ENCODE measurements around the gene MON2. TPM values are rescaled to one million over a fixed set of nuclear protein-coding genes. Genes with fewer than 3 reads are reported as not detected.

The MON2 gene
- total RNA-seq, 2 experiments from 2014 or later, result 25.5 to 29.0 TPM

GRCh38 chr12:62618930-62619329 is 152.3 kb downstream of the MON2 start:
- no peaks in the 10 kb centered on the region for H3K9me3 Mint-ChIP-seq
- intact Hi-C loops (cut with micrococcal nuclease), result no loop called here
- TF ChIP-seq CTCF (IDR thresholded peaks at IDR 0.05), result no peak
- peaks cover 2% of the 10 kb centered on the region for H3K36me3 Mint-ChIP-seq (ENCODE audit: low read depth)
- H3K4me1 Mint-ChIP-seq (ENCODE audit: low read depth), result peaks cover 7% of the 10 kb centered on the region
- POLR2A ChIA-PET, result interaction anchor here (1.2 kb wide), 1 partner anchor 12 kb away, joined by 4 read pairs; no protein-coding TSS in a partner anchor
- ATAC-seq (no peak), DNase-seq (no peak)
- CTCF ChIA-PET, result no interaction called here
- no peak overlapping the region for H3K27ac Mint-ChIP-seq
- H3K4me3 Mint-ChIP-seq, result no peak overlapping the region
- H3K27me3 Mint-ChIP-seq, result no peaks in the 10 kb centered on the region

GRCh38 chr12:62621101-62621638 is 154.5 kb downstream of the MON2 start:
- ATAC-seq, result no peak
- TF ChIP-seq CTCF (IDR thresholded peaks at IDR 0.05), result no peak
- DNase-seq, result no peak
- no peak overlapping the region for H3K27ac Mint-ChIP-seq
- peaks cover 7% of the 10 kb centered on the region for H3K4me1 Mint-ChIP-seq (ENCODE audit: low read depth)
- peaks cover 2% of the 10 kb centered on the region for H3K36me3 Mint-ChIP-seq (ENCODE audit: low read depth)
- ChIA-PET CTCF (interaction anchor here (0.7 to 1.4 kb wide), 2 partner anchors 8 to 172 kb away, joined by 3 read pairs; no protein-coding TSS in a partner anchor), POLR2A (interaction anchor here (1.2 kb wide), 1 partner anchor 18 kb away, joined by 4 read pairs; no protein-coding TSS in a partner anchor)
- H3K4me3 Mint-ChIP-seq, result no peak overlapping the region
- no peaks in the 10 kb centered on the region for H3K9me3 Mint-ChIP-seq
- intact Hi-C loops (cut with micrococcal nuclease), result no loop called here
- peaks cover 7% of the 10 kb centered on the region for H3K27me3 Mint-ChIP-seq

- CTCF ChIA-PET, result no interaction called here
- Mint-ChIP-seq H3K9me3 (no peaks in the 10 kb centered on the region), H3K4me1 (ENCODE audit: low read depth) (peaks cover 7% of the 10 kb centered on the region), H3K27ac (no peak overlapping the region), H3K4me3 (no peak overlapping the region), H3K27me3 (peaks cover 12% of the 10 kb centered on the region), H3K36me3 (ENCODE audit: low read depth) (no peaks in the 10 kb centered on the region)
- intact Hi-C loops (cut with micrococcal nuclease), result no loop called here
- DNase-seq (no peak), ATAC-seq (no peak)
- no peak for TF ChIP-seq CTCF (IDR thresholded peaks at IDR 0.05)
- POLR2A ChIA-PET, result interaction anchor here (1.2 kb wide), 1 partner anchor 19 kb away, joined by 4 read pairs; no protein-coding TSS in a partner anchor
These were observed 155.6 kb downstream of the MON2 start for GRCh38 chr12:62622177-62622576.

GRCh38 chr12:62625228-62625627 is 158.6 kb downstream of the MON2 start:
- CTCF ChIA-PET, result interaction anchor here (1.1 kb wide), 1 partner anchor 11 kb away, joined by 3 read pairs; no protein-coding TSS in a partner anchor
- ATAC-seq, result no peak
- Mint-ChIP-seq H3K4me3 (no peak overlapping the region), H3K36me3 (ENCODE audit: low read depth) (no peaks in the 10 kb centered on the region), H3K4me1 (ENCODE audit: low read depth) (peaks cover 2% of the 10 kb centered on the region), H3K27ac (no peak overlapping the region), H3K9me3 (no peaks in the 10 kb centered on the region), H3K27me3 (peaks cover 28% of the 10 kb centered on the region)
- POLR2A ChIA-PET, result interaction anchor here (0.6 to 1.0 kb wide), 2 partner anchors 19 to 149 kb away, joined by 3 read pairs; no protein-coding TSS in a partner anchor
- DNase-seq, result no peak
- intact Hi-C loops (cut with micrococcal nuclease), result no loop called here
- TF ChIP-seq CTCF (IDR thresholded peaks at IDR 0.05), result no peak

GRCh38 chr12:62627181-62627580 is 160.6 kb downstream of the MON2 start:
- Mint-ChIP-seq H3K4me3 (no peak overlapping the region), H3K4me1 (ENCODE audit: low read depth) (peaks cover 6% of the 10 kb centered on the region), H3K27me3 (peaks cover 44% of the 10 kb centered on the region), H3K27ac (no peak overlapping the region), H3K9me3 (no peaks in the 10 kb centered on the region), H3K36me3 (ENCODE audit: low read depth) (no peaks in the 10 kb centered on the region)
- ChIA-PET POLR2A (interaction anchor here (0.7 kb wide), 1 partner anchor 9 kb away, joined by 3 read pairs; no protein-coding TSS in a partner anchor), CTCF (interaction anchor here (1.0 kb wide), 1 partner anchor 10 kb away, joined by 3 read pairs; no protein-coding TSS in a partner anchor)
- intact Hi-C loops (cut with micrococcal nuclease), result no loop called here
- no peak for TF ChIP-seq CTCF (IDR thresholded peaks at IDR 0.05)
- ATAC-seq, result no peak
- DNase-seq, result no peak
